ENCODE data around the gene RPRD1B. TPM values are rescaled to one million over a fixed set of nuclear protein-coding genes. Genes with fewer than 3 reads are reported as not detected.
A peak's percentile ranks its signal among the peaks of the same experiment; 100 is the strongest.

RPRD1B gene
- total and polyA plus RNA-seq, 2 of the 13 experiments (the other 11 are each of a cell fraction or from before 2014, with no cell fraction given): 31.1 to 41.5 TPM

GRCh38 chr20:38125157-38126056, 91.9 kb downstream of the RPRD1B start (continued):
- TF ChIP-seq SSRP1 (CRISPR knock-in tag; IDR thresholded peaks at IDR 0.05) (no peak), ZMYM2 (CRISPR knock-in tag; IDR thresholded peaks at IDR 0.05) (peak; percentile 66; the same call in 1 of the 2 replicates)

- FAIRE-seq: no peak
- H3K36me3 ChIP-seq (replicated peaks in 1 of 2; ENCODE audit: control insufficient read depth in 1 of 2, insufficient read depth in 2 of 2, low read length in 2 of 2): no peaks in the 10 kb centered on the region
- H3K27me3 ChIP-seq (ENCODE audit: control insufficient read depth in 1 of 2, insufficient read depth in 2 of 2, low read length in 2 of 2): no peaks in the 10 kb centered on the region
- peaks cover 66% of the 10 kb centered on the region for H3K4me1 ChIP-seq (ENCODE audit: insufficient read depth, low read length)
- BruUV-seq (replicated peaks): no TSS peak
- peak overlapping the region; percentile 77 for H3K4me2 ChIP-seq (ENCODE audit: low read depth, low read length)
- H3K9ac ChIP-seq (ENCODE audit: insufficient read depth, low read depth, low read length): peak overlapping the region; percentile 35; the same call in 1 of the 2 replicates
- ChIA-PET CTCF (ENCODE audit: low intra/inter-chr PET ratio, low total read pairs) (interaction anchor here (3.2 kb wide), 1 partner anchor 39 kb away, joined by 20 read pairs; the partner anchor contains the start of gene TGM2), POLR2A (interaction anchor here (0.7 to 2.6 kb wide), 12 partner anchors 8 to 51 kb away, joined by 3 to 50 read pairs (median 5); partner anchors contain the start of gene TGM2)
- H2AFZ ChIP-seq (ENCODE audit: low read length): no peak overlapping the region
- H3K9me3 ChIP-seq (ENCODE audit: low read length): no peaks in the 10 kb centered on the region
- peak overlapping the region in 1 of 3 experiments; percentile 17; a peak in 1 of 6 replicates for H3K4me3 ChIP-seq (replicated peaks in 1 of 3; ENCODE audit: insufficient read depth in 1 of 3, low read depth in 2 of 3, low read length in 3 of 3)
- intact Hi-C loops (cut with micrococcal nuclease; ENCODE audit: unreplicated experiment): no loop called here
- WGBS (ENCODE audit: low lambda C conversion rate): 34% methylated on average over 6 of the region's 7 CpGs
- no peaks in the 10 kb centered on the region for H4K20me1 ChIP-seq (ENCODE audit: insufficient read depth, low read length)
- in situ Hi-C loops (cut with HindIII; ENCODE audit: extremely low pct_ligation_motif_present, low pct_unique_long_range_greater_than_20kb): no loop called here
- no peaks in the 10 kb centered on the region for H3K79me2 ChIP-seq (ENCODE audit: insufficient read depth, low read length)
- ATAC-seq: peak; percentile 27
- DNase-seq (ENCODE audit: low spot score): no peak
- no peak overlapping the region for H3K27ac ChIP-seq (ENCODE audit: extremely low read length, insufficient read depth, low read length)
- TF ChIP-seq ZNF296 (CRISPR knock-in tag; conservative IDR thresholded peaks at IDR 0.05) (no peak), ZNF430 (CRISPR knock-in tag; IDR thresholded peaks at IDR 0.05) (no peak), ZNF335 (CRISPR knock-in tag; IDR thresholded peaks at IDR 0.05) (0 out of 2 replicates have a peak, but pooled peaks have one; percentile 57), CENPBD1 (CRISPR knock-in tag; IDR thresholded peaks at IDR 0.05; ENCODE audit: borderline replicate concordance, low read depth) (no peak), GPN1 (CRISPR knock-in tag; IDR thresholded peaks at IDR 0.05; ENCODE audit: borderline replicate concordance) (no peak), HNF4A (CRISPR knock-in tag; IDR thresholded peaks at IDR 0.05) (peak; percentile 24; the same call in 1 of the 2 replicates), HOXD1 (CRISPR knock-in tag; IDR thresholded peaks at IDR 0.05) (0 out of 2 replicates have a peak, but pooled peaks have one; percentile 35), PHF21A (CRISPR knock-in tag; IDR thresholded peaks at IDR 0.05) (peak; percentile 27), MED1 (CRISPR knock-in tag; IDR thresholded peaks at IDR 0.05) (peak; percentile 44; the same call in 1 of the 2 replicates), ZXDC (CRISPR knock-in tag; IDR thresholded peaks at IDR 0.05) (0 out of 2 replicates have a peak, but pooled peaks have one; percentile 27), ZNF557 (CRISPR knock-in tag; IDR thresholded peaks at IDR 0.05) (no peak), ZBTB21 (CRISPR knock-in tag; IDR thresholded peaks at IDR 0.05) (no peak), ZKSCAN1 (IDR thresholded peaks at IDR 0.05; ENCODE audit: low read length) (0 out of 2 replicates have a peak, but pooled peaks have one; percentile 9), ZNF605 (CRISPR knock-in tag; IDR thresholded peaks at IDR 0.05) (0 out of 2 replicates have a peak, but pooled peaks have one; percentile 67)
These were observed 92.8 kb downstream of the RPRD1B start for GRCh38 chr20:38126146-38126921.
